BJ (cell line): ENCODE data around the gene CCL1. TPM values are rescaled to one million over a fixed set of nuclear protein-coding genes. Genes with fewer than 3 reads are reported as not detected.

Experiments
- CTCF ChIA-PET: fragments of 350-600 bp; formaldehyde crosslinking; extraction: SDS; loops from one replicate; lab custom pipeline; 2021; ENCODE audit warnings: antibody characterized with exemption, inconsistent platforms; lab: Yijun Ruan, JAX
- POLR2A ChIA-PET: fragments of 300-600 bp; sonication (Branson Sonifier 250); formaldehyde crosslinking; extraction: SDS; loops from one replicate; lab custom pipeline; 2021; ENCODE audit warnings: antibody characterized with exemption; lab: Charles Lee
- DNase-seq: peaks from one replicate; pipeline ENCODE4 v3.0.0-alpha.2; 2011; ENCODE audit warnings: low read depth
- H3K27me3 ChIP-seq: 2 replicates; pipeline ENCODE4 v1.6.0; 2011; ENCODE audit warnings: low read length; ENCODE audit not compliant: control insufficient read depth, insufficient read depth
- H3K36me3 ChIP-seq: 2 replicates; pipeline ENCODE4 v1.5.1; 2011; ENCODE audit warnings: low read length; ENCODE audit not compliant: control insufficient read depth, insufficient read depth
- H3K4me3 ChIP-seq: 2 replicates; pipeline ENCODE4 v1.5.1; 2011; ENCODE audit warnings: low read depth, mild to moderate bottlenecking, control low read depth, low read length
- CTCF ChIP-seq: IDR thresholded peaks from 2 replicates; pipeline ENCODE4 v1.5.1; 2011; ENCODE audit warnings: low read depth, mild to moderate bottlenecking, control low read depth, inconsistent platforms, low read length, moderate library complexity; ENCODE audit not compliant: insufficient read depth
- polyA plus RNA-seq: library from polyadenylated mRNA; depleted of rRNA; stranded (reverse); fragments of >200 nt; gene quantifications from 2 replicates; pipeline ENCODE4 v1.2.3, GENCODE V29; 2011

Gene CCL1
- polyA plus RNA-seq, 1 experiment: not detected

DNA sequence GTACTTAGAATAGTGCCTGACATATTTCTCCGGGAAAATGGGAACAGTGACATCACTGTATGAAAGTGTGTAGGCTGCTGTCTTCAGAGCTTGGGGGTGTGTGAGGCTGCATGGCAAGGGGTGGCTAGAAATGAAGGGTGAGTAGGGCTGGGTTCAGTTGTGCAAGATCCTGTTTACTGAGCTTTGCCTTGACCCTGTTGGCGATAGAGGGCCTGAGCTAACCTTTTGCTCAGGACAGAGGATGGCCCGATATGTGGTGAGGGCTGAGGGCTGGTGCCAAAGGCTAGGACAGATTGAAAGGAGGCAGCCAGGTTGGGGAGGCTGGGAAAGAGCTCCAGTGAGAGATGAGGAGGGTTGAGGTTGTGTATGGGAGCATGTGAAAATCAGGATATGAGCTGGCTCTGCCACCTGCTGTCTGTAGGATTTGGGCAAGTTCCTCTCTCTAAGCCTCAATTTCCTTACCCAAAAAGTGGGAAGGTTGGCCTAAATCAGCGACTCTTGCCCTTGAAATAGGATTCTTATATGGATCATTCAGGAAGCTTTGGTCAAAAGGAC, 6.0 kb upstream of the CCL1 start:
- no peak for TF ChIP-seq CTCF
- CTCF ChIA-PET: interaction anchor here (0.5 to 3.1 kb wide), 4 partner anchors 8 to 176 kb away, joined by 3 to 11 read pairs (median 6); no protein-coding TSS in a partner anchor
- Histone ChIP-seq H3K36me3 (no peaks in the 10 kb centered on the region), H3K4me3 (no peak overlapping the region), H3K27me3 (peaks cover 4% of the 10 kb centered on the region; the same call in 1 of the 2 replicates)
- POLR2A ChIA-PET: no interaction called here
- DNase-seq: no peak

GRCh38 chr17:34368196-34368945, 5.3 kb upstream of the CCL1 start:
- H3K27me3 ChIP-seq: peaks cover 4% of the 10 kb centered on the region; the same call in 1 of the 2 replicates
- POLR2A ChIA-PET: no interaction called here
- no peak overlapping the region for H3K4me3 ChIP-seq
- CTCF ChIA-PET: interaction anchor here (0.5 to 3.1 kb wide), 5 partner anchors 166 to 202 kb away, joined by 3 to 11 read pairs (median 6); no protein-coding TSS in a partner anchor
- no peak for TF ChIP-seq CTCF
- DNase-seq: no peak
- no peaks in the 10 kb centered on the region for H3K36me3 ChIP-seq

DNA sequence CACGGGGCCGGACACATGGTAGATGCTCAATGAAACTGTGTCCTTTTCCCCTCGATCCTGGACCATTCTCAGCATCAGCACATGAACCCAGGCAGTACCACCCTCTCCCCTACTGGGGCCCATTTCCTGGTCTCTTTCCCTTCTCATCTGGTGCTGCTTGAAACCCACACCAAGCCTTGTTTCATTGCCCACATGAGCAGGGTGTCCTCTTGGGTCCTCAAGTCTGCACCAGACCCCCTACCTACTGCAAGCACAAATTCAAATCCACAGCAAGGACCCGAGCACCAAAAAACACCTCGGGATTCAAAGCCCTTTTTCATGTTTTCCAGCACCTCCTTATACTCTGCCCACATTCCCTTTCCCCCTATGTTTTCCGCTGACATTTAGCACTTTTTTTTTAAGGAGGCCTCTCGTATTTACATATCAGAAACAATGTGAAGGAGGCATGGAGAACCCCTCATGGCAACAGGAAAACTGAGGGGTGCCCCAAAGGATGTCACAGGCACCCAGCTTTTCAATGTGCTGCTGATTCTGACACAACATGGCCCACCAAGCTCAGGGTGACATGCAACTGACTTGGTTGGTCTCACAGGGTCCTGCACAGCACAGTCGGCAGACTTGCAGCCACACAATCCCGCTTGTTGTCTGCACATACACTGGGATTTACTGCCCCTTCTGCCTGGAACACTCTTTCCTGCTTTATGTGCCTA, 4.6 kb upstream of the CCL1 start:
- no peaks in the 10 kb centered on the region for H3K36me3 ChIP-seq
- ChIA-PET CTCF (interaction anchor here (0.6 to 3.1 kb wide), 8 partner anchors 12 to 201 kb away, joined by 3 to 11 read pairs (median 4); partner anchors contain the start of gene CCL13), POLR2A (no interaction called here)

DNA sequence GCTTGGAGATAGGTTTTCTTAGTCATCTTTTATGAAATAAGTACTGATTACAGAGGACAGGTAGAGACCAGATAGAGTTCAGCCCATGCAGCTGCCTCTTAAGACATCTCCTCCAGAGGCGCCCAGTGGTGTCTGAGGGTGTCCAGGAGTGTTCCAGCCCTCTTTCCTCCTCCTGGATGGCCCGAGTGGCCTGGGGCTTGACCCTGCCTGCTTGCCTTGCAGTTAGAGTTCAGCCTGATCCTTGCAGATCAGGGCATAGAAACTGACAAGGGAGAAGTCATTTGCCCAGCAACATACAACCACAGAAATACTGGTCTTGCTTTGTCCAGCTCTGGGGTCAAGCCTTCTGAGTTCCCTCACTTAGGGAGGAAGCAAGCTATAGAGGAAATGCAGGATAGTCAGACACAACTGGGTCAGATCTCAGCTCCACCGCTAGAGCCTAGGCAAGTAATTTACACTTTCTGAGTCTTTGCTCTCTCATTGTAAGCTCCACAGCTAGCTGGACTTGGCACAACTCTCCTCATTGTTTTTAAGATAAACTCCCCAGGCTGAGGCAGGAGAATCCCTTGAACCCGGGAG, 3.6 kb upstream of the CCL1 start:
- CTCF ChIA-PET: interaction anchor here (0.6 to 1.9 kb wide), 4 partner anchors 118 to 200 kb away, joined by 3 to 9 read pairs (median 4); no protein-coding TSS in a partner anchor
- Histone ChIP-seq H3K36me3 (no peaks in the 10 kb centered on the region), H3K27me3 (peaks cover 4% of the 10 kb centered on the region; the same call in 1 of the 2 replicates), H3K4me3 (no peak overlapping the region)
- POLR2A ChIA-PET: no interaction called here
- no peak for TF ChIP-seq CTCF
- DNase-seq: no peak

More for the DNA sequence above, 4.6 kb upstream of the CCL1 start:
- no peak for TF ChIP-seq CTCF
- Histone ChIP-seq H3K27me3 (peaks cover 4% of the 10 kb centered on the region; the same call in 1 of the 2 replicates), H3K4me3 (no peak overlapping the region)
- DNase-seq: no peak
